Measurements from ENCODE around the gene HJURP.

HJURP gene

GRCh38 chr2:233811732-233812131 lies 42.6 kb downstream of the HJURP start:
- Histone ChIP-seq H3K27ac (ENCODE audit: low read depth, low read length) (no peak overlapping the region), H3F3A (ENCODE audit: control insufficient read depth, insufficient read depth) (no peaks in the 10 kb centered on the region), H3K4me3 (ENCODE audit: low read length) (no peak overlapping the region), H3K4me1 (ENCODE audit: control insufficient read depth, low read length) (no peaks in the 10 kb centered on the region), H3K9me2 (replicated peaks; ENCODE audit: control insufficient read depth, low read length) (no peaks in the 10 kb centered on the region), H4K20me1 (ENCODE audit: control insufficient read depth, insufficient read depth, low read depth, low read length) (no peaks in the 10 kb centered on the region), H3K79me2 (ENCODE audit: control insufficient read depth, low read length) (no peaks in the 10 kb centered on the region), H3K4me2 (ENCODE audit: low read length) (no peak overlapping the region), H3K9me3 (ENCODE audit: control insufficient read depth, insufficient read depth, low read length) (peaks cover 5% of the 10 kb centered on the region; the same call in 1 of the 2 replicates), H3K27me3 (ENCODE audit: control insufficient read depth, low read length) (peaks cover 10% of the 10 kb centered on the region), H3K36me3 (ENCODE audit: control insufficient read depth, low read length) (no peaks in the 10 kb centered on the region)
- no peak for TF ChIP-seq EZH2phosphoT487 (IDR thresholded peaks at IDR 0.05; ENCODE audit: borderline replicate concordance, low read length)
- TF ChIP-seq, protein P1, sequence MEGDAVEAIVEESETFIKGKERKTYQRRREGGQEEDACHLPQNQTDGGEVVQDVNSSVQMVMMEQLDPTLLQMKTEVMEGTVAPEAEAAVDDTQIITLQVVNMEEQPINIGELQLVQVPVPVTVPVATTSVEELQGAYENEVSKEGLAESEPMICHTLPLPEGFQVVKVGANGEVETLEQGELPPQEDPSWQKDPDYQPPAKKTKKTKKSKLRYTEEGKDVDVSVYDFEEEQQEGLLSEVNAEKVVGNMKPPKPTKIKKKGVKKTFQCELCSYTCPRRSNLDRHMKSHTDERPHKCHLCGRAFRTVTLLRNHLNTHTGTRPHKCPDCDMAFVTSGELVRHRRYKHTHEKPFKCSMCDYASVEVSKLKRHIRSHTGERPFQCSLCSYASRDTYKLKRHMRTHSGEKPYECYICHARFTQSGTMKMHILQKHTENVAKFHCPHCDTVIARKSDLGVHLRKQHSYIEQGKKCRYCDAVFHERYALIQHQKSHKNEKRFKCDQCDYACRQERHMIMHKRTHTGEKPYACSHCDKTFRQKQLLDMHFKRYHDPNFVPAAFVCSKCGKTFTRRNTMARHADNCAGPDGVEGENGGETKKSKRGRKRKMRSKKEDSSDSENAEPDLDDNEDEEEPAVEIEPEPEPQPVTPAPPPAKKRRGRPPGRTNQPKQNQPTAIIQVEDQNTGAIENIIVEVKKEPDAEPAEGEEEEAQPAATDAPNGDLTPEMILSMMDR (IDR thresholded peaks at IDR 0.05; ENCODE audit: low read depth, low read length, poor library complexity, severe bottlenecking) = no peak

- Histone ChIP-seq H3K27ac (ENCODE audit: low read depth, low read length) (no peak overlapping the region), H3K79me2 (ENCODE audit: control insufficient read depth, low read length) (no peaks in the 10 kb centered on the region), H3K4me1 (ENCODE audit: control insufficient read depth, low read length) (no peaks in the 10 kb centered on the region), H3K4me3 (ENCODE audit: low read length) (no peak overlapping the region), H3K9me2 (replicated peaks; ENCODE audit: control insufficient read depth, low read length) (no peaks in the 10 kb centered on the region), H3K4me2 (ENCODE audit: low read length) (no peak overlapping the region), H3K9me3 (ENCODE audit: control insufficient read depth, insufficient read depth, low read length) (peaks cover 5% of the 10 kb centered on the region; the same call in 1 of the 2 replicates), H3K36me3 (ENCODE audit: control insufficient read depth, low read length) (no peaks in the 10 kb centered on the region), H3K27me3 (ENCODE audit: control insufficient read depth, low read length) (peaks cover 10% of the 10 kb centered on the region), H3F3A (ENCODE audit: control insufficient read depth, insufficient read depth) (no peaks in the 10 kb centered on the region), H4K20me1 (ENCODE audit: control insufficient read depth, insufficient read depth, low read depth, low read length) (no peaks in the 10 kb centered on the region)
- TF ChIP-seq, protein P1 (IDR thresholded peaks at IDR 0.05; ENCODE audit: low read depth, low read length, poor library complexity, severe bottlenecking) = no peak
- no peak for TF ChIP-seq EZH2phosphoT487 (IDR thresholded peaks at IDR 0.05; ENCODE audit: borderline replicate concordance, low read length)
These were observed 43.2 kb downstream of the HJURP start for GRCh38 chr2:233811087-233811486.

DNA sequence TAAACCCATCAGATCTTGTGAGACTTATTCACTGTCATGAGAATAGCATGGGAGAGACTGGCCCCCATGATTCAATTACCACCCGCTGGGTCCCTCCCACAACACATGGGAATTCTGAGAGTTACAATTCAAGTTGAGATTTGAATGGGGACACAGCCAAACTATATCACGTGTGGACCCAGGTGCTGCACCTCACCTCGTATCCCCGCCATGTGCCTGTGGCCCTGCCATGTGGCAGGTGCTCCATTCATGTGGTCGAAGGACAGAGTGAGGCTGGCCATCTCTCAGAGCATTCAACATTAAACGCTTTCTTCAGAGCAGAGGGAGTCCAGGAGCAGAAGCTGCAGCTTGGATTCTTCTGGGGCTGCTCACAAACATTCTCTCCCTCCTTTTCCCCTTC lies 44.0 kb downstream of the HJURP start:
- Histone ChIP-seq H3K9me3 (ENCODE audit: control insufficient read depth, insufficient read depth, low read length) (peaks cover 5% of the 10 kb centered on the region; the same call in 1 of the 2 replicates), H3K27me3 (ENCODE audit: control insufficient read depth, low read length) (peaks cover 10% of the 10 kb centered on the region)
- no peak for TF ChIP-seq EZH2phosphoT487 (IDR thresholded peaks at IDR 0.05; ENCODE audit: borderline replicate concordance, low read length)
- TF ChIP-seq, protein P1 (IDR thresholded peaks at IDR 0.05; ENCODE audit: low read depth, low read length, poor library complexity, severe bottlenecking) = no peak

More for the DNA sequence above, 44.0 kb downstream of the HJURP start:
- no peak overlapping the region for H3K27ac ChIP-seq (ENCODE audit: low read depth, low read length)
- no peaks in the 10 kb centered on the region for H3K36me3 ChIP-seq (ENCODE audit: control insufficient read depth, low read length)
- no peak overlapping the region for H3K4me2 ChIP-seq (ENCODE audit: low read length)
- H3F3A ChIP-seq (ENCODE audit: control insufficient read depth, insufficient read depth) = no peaks in the 10 kb centered on the region
- H3K9me2 ChIP-seq (replicated peaks; ENCODE audit: control insufficient read depth, low read length) = no peaks in the 10 kb centered on the region
- no peaks in the 10 kb centered on the region for H3K79me2 ChIP-seq (ENCODE audit: control insufficient read depth, low read length)
- H4K20me1 ChIP-seq (ENCODE audit: control insufficient read depth, insufficient read depth, low read depth, low read length) = no peaks in the 10 kb centered on the region
- H3K4me3 ChIP-seq (ENCODE audit: low read length) = no peak overlapping the region
- H3K4me1 ChIP-seq (ENCODE audit: control insufficient read depth, low read length) = no peaks in the 10 kb centered on the region

All from DOHH2 (cell line).